ENCODE measurements around the gene PRKAR2A.

DNA sequence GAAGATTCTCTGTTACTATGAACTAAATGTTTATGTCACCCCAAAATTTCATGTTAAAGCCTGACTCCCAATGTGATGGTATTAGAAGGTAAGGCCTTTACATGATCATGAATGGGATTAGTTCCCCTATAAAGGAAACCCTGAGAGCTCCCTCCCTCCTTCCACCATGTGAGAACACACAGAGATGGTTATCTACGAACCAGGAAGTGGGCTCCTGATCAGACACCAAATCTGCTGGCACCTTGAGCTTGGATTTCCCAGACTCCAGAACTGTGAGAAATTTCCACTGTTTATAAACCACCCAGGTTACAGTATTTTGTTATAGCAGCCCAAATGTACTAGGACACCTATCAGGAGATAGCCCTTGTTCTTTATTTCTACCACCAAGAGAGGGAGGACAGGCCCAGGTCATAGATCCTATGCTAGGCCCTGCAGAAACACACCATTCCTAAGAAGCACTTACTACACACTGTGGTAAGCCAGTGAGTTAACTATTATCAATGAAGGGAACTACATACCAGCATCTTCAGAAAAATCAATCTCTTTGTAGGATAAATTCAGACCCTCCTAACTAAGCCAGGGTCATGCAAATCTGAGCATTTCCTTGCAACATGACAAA, 59.0 kb downstream of the PRKAR2A start:
- TF ChIP-seq, protein P1, sequence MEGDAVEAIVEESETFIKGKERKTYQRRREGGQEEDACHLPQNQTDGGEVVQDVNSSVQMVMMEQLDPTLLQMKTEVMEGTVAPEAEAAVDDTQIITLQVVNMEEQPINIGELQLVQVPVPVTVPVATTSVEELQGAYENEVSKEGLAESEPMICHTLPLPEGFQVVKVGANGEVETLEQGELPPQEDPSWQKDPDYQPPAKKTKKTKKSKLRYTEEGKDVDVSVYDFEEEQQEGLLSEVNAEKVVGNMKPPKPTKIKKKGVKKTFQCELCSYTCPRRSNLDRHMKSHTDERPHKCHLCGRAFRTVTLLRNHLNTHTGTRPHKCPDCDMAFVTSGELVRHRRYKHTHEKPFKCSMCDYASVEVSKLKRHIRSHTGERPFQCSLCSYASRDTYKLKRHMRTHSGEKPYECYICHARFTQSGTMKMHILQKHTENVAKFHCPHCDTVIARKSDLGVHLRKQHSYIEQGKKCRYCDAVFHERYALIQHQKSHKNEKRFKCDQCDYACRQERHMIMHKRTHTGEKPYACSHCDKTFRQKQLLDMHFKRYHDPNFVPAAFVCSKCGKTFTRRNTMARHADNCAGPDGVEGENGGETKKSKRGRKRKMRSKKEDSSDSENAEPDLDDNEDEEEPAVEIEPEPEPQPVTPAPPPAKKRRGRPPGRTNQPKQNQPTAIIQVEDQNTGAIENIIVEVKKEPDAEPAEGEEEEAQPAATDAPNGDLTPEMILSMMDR (IDR thresholded peaks at IDR 0.05), result no peak
- no peak for TF ChIP-seq POLR2A (IDR thresholded peaks at IDR 0.05)
